ENCODE measurements around the gene HDAC4. TPM values are rescaled to one million over a fixed set of nuclear protein-coding genes. Genes with fewer than 3 reads are reported as not detected.

Gene HDAC4
- total RNA-seq, 1 experiment from 2014 or later: 32.0 TPM

DNA sequence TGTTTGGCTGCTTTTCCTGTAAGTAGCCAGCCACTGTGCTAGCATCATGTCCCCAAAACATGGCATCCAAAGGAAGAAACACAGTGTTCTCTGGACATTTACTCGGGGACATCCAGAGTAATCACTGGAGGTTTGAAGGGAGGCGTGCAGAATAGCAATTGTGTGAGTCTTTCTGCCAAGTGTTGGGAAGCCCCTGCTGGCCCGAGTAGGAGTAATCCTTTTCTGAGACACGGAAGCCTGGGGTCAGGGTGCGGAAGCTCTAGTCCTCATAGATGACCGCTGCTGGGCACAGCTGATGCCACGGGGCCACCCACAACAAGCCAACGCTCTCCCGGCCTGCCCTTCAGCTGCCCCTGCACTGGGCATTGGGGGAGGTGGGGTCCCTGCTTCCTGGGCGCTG is 24.8 kb upstream of the HDAC4 start:
- WGBS (ENCODE audit: extremely low coverage, insufficient read length, low lambda C conversion rate): no CpG with 5 or more reads among the region's 10 CpGs
- no peak overlapping the region for H3K4ac ChIP-seq (ENCODE audit: low read depth, low read length)

More for the DNA sequence above, 24.8 kb upstream of the HDAC4 start:
- no peaks in the 10 kb centered on the region for H3K79me1 ChIP-seq (ENCODE audit: insufficient read depth, low read depth, low read length, poor library complexity, severe bottlenecking)
- H3K27ac ChIP-seq (ENCODE audit: insufficient read length, low read depth, low read length): no peak overlapping the region
- no peak overlapping the region for H2AK5ac ChIP-seq (ENCODE audit: insufficient read length, low read length)
- H3K4me1 ChIP-seq (ENCODE audit: insufficient read depth, low read length): no peaks in the 10 kb centered on the region
- TF ChIP-seq, protein P1, sequence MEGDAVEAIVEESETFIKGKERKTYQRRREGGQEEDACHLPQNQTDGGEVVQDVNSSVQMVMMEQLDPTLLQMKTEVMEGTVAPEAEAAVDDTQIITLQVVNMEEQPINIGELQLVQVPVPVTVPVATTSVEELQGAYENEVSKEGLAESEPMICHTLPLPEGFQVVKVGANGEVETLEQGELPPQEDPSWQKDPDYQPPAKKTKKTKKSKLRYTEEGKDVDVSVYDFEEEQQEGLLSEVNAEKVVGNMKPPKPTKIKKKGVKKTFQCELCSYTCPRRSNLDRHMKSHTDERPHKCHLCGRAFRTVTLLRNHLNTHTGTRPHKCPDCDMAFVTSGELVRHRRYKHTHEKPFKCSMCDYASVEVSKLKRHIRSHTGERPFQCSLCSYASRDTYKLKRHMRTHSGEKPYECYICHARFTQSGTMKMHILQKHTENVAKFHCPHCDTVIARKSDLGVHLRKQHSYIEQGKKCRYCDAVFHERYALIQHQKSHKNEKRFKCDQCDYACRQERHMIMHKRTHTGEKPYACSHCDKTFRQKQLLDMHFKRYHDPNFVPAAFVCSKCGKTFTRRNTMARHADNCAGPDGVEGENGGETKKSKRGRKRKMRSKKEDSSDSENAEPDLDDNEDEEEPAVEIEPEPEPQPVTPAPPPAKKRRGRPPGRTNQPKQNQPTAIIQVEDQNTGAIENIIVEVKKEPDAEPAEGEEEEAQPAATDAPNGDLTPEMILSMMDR (conservative IDR thresholded peaks at IDR 0.05): no peak; the same call in 2 of the 3 replicates
- no peak overlapping the region for H3K4me2 ChIP-seq (ENCODE audit: insufficient read depth, insufficient read length, low read length)
- no peaks in the 10 kb centered on the region for H3K79me2 ChIP-seq (ENCODE audit: insufficient read depth, low read length)
- no peak overlapping the region for H3K9ac ChIP-seq (ENCODE audit: extremely low read depth, insufficient read length, low read length)
- H2AFZ ChIP-seq (ENCODE audit: low read length): no peak overlapping the region
- H2BK5ac ChIP-seq (ENCODE audit: insufficient read length, low read length): no peak overlapping the region
- no peaks in the 10 kb centered on the region; a peak in 1 of 5 replicates for H3K9me3 Mint-ChIP-seq
- H3K27me3 ChIP-seq (ENCODE audit: insufficient read depth, low read length): no peaks in the 10 kb centered on the region
- no peaks in the 10 kb centered on the region for H3K23me2 ChIP-seq (ENCODE audit: insufficient read length, low read depth, low read length, poor library complexity, severe bottlenecking)
- no peak overlapping the region for H3K23ac ChIP-seq (ENCODE audit: insufficient read length, low read depth, low read length)
- no peak for DNase-seq
- H4K5ac ChIP-seq (ENCODE audit: insufficient read length, low read depth, low read length): no peak overlapping the region
- H3T11ph ChIP-seq (ENCODE audit: low read length): no peak overlapping the region
- H3K14ac ChIP-seq (ENCODE audit: insufficient read depth, low read length): no peak overlapping the region; the same call in 1 of the 2 replicates
- H2BK15ac ChIP-seq (ENCODE audit: low read depth, low read length): no peak overlapping the region
- no peak overlapping the region for H2BK12ac ChIP-seq (ENCODE audit: insufficient read length, low read depth, low read length)
- H3K4me3 Mint-ChIP-seq: no peak overlapping the region; a peak in 1 of 5 replicates
- H3K36me3 Mint-ChIP-seq (ENCODE audit: insufficient read depth in 1 of 3, low read depth in 3 of 3): no peaks in the 10 kb centered on the region
- no peak overlapping the region for H4K91ac ChIP-seq (ENCODE audit: insufficient read length, low read depth, low read length)
- no peaks in the 10 kb centered on the region for H3K4me1 Mint-ChIP-seq
- no peak overlapping the region for H3K18ac ChIP-seq (ENCODE audit: insufficient read length, low read depth, low read length)
- no peak overlapping the region for H3K56ac ChIP-seq (ENCODE audit: insufficient read length, low read depth, low read length)
- no peak overlapping the region for H2BK120ac ChIP-seq (ENCODE audit: low read depth, low read length, poor library complexity, severe bottlenecking)
- H3K27ac Mint-ChIP-seq: no peak overlapping the region
- H3K27me3 Mint-ChIP-seq (ENCODE audit: low read depth): peaks cover 9% of the 10 kb centered on the region
- H4K20me1 ChIP-seq (ENCODE audit: control insufficient read depth, insufficient read depth, insufficient read length): no peaks in the 10 kb centered on the region
- no peak overlapping the region for H4K8ac ChIP-seq (replicated peaks; ENCODE audit: insufficient read length, low read depth, low read length)
- no peak overlapping the region for H2BK20ac ChIP-seq (ENCODE audit: low read depth, low read length, poor library complexity, severe bottlenecking)
- H3K9me3 ChIP-seq (ENCODE audit: control insufficient read depth, low read depth, low read length): no peaks in the 10 kb centered on the region
